Dermis blood vessel endothelial cell (primary cell): ENCODE results near the gene EARS2. TPM values are rescaled to one million over a fixed set of nuclear protein-coding genes. Genes with fewer than 3 reads are reported as not detected.
"Not testable (repeated sequence)": the region's sequence is repeated elsewhere in the genome, so short reads cannot be mapped to it uniquely, and the experiment has no call there.

ENCODE experiments used
- DNase-seq: peaks from one replicate; pipeline ENCODE4 v3.0.0; 2010
- total RNA-seq: library from RNA; depleted of rRNA; stranded (reverse); fragments of >200 nt; gene quantifications from 2 replicates; pipeline ENCODE4 v1.2.3, GENCODE V29; 2014

The EARS2 gene
- total RNA-seq, 1 donor from 2014 or later: 27.4 TPM

DNA sequence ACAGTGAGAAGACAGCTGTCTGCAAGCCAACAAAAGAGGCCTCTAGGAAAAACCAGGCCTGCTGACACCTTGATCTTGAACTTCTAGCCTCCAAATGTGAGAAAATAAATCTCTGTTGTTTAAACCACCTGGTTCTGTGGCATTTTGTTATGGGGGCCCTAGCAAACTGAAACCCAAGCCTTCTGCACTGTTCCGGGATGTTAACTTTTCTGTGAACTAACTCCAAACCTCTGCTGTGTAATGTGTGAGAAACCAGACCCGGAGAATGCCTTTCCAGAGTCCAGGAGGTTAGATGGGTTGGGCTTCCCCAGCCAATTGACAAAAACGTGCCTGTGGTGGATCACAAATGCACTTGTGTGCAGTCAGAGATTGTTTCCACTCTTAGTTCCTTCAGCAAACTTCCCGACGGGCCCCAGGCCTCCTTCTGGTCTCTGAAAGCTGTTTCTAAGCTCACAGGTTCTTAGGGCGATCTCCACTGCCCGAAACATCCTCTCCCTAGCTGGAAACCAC lies 33.2 kb downstream of the EARS2 start:
- DNase-seq: no peak

DNA sequence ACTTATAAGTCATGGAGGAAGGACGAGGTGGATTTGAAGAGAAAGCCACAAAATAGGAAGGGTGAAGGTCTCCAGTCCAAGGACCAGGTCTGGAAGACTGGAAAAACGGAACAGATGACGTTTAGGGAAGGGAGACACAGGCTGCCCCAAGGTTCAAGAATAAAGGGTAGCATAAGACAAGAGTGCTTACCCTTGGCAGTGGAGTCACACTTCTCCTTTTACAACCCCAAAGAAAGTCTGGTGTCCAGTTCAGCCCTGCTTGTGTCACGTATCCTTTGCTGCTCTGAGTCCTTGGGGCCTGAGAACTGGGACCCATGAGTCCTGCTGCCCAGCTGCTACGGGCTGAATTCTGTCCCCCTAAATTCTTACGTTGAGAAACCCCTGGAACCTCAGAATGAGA lies 33.8 kb downstream of the EARS2 start:
- no peak for DNase-seq

GRCh38 chr16:23521965-23522364 lies 35.2 kb downstream of the EARS2 start:
- DNase-seq: no peak

DNA sequence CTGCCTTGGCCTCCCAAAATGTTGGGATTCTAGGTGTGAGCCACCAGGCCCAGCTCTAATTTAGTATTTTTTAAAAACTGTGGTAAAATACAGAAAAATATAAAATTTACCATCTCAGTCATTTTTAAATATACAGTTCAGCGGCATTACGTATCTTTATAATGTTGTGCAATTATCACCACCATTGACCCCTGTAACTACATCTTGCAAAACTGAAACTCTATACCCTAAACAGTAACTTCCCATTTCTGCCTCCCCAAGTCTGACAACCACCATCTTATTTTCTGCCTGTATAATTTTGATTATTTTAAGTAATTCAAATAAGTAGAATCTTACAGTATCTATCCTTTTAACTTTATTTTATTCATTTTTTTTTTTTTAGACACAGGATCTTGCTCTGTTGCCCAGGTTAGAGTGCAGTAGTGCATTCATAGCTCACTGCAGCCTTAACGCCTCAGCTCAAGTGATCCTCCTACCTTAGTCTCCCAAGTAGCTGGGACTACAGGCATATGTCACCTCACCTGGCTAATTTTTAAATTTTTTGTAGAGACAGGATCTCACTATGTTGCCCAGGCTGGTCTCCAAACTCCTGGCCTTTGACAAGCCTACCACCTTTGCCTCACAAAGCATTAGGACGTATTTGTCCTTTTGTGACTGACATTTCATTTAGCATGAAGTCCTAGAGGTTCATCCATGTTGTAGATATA lies 36.0 kb downstream of the EARS2 start:
- no peak for DNase-seq

DNA sequence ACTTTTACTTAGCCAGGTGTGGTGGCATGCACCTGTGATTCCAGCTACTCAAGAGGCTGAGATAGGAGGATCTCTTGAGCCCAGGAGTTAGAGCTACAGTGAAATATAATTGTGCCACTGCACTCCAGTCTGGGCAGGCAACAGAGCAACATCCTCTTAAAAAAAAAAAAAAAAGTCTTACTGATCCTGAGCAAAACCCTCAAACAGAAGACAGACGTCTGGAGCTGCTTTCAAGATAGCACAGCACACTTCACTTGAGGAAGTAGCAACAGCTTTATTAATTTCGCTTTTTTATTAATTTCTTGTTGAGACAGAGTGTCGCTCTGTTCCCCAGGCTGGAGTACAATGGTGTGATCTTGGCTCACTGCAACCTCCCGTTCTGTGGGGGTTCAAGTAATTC lies 36.6 kb downstream of the EARS2 start:
- no peak for DNase-seq

DNA sequence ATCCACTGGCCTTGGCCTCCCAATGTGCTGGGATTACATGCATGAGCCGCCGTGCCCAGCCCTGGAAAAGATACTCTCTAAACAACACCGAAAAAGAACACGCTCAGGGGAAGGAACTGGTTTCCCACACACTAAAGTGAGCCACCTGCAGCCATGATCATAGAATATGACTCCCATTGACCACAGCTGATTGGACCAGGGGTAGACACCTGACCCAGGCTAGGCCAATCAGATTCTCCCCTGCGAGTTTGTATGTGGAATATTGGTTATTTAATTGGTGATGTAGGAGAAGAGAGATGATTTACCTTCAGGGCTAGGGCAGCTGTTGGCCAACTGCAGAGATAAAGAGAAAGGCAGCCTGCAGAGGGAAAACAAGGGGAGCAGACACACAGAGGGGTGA lies 37.9 kb downstream of the EARS2 start:
- DNase-seq: peak; percentile 6

- peak; percentile 74 for DNase-seq
Observed at GRCh38 chr16:23518435-23518891, 38.7 kb downstream of the EARS2 start.

- DNase-seq: no peak
Observed at GRCh38 chr16:23516366-23517137, 40.6 kb downstream of the EARS2 start.

DNA sequence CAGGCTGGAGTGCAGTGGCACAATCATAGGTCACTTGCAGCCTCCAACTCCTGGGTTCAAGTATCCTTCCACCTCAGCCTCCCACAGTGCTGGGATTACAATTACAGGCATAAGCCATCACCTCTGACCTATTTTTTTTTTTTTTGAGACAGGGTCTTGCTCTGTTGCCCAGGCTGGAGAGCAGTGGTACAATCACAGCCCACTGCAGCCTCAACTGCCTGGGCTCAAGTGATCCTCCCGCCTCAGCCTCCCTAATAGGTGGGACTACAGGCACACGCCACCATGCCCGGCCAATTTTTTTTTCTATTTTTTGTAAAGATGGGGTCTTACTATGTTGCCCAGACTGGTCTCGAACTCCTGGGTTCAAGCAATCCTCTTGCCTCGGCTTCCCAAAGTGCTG lies 41.3 kb downstream of the EARS2 start:
- no peak for DNase-seq

DNA sequence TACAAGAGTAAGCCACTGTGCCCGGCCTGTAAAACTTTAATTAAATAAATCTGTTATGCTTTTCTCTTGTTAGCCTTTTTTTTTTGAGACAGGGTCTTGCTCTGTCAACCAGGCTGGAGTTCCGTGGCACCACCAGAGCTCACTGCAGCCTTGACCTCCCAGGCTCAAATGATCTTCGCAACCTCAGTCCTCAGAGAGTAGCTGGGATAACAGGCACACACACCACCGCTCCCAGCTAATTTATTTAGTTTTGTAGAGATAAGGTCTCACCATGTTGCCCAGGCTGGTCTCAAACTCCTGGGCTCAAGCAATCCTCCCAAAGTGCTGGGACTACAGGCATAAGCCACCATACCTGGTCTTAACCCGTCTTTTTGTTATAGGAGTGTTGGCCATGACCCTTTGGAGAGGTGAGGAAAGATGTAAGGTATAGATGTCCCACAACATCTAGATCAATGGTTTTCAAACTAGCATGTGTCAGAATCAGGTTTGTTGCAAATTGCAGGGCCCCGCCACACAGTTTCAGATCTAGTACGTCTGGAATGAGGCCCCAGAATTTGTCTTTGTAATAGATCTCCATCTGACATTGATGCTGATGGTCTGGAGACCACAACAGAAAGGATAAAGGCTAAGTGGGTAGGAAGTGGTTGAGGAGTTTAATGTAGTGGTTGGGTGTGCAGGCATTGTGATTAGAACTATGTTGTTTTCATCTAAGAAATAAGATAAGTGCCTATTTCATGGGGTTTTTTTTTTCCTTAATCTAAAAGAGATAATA lies 42.6 kb downstream of the EARS2 start:
- no peak for DNase-seq

DNA sequence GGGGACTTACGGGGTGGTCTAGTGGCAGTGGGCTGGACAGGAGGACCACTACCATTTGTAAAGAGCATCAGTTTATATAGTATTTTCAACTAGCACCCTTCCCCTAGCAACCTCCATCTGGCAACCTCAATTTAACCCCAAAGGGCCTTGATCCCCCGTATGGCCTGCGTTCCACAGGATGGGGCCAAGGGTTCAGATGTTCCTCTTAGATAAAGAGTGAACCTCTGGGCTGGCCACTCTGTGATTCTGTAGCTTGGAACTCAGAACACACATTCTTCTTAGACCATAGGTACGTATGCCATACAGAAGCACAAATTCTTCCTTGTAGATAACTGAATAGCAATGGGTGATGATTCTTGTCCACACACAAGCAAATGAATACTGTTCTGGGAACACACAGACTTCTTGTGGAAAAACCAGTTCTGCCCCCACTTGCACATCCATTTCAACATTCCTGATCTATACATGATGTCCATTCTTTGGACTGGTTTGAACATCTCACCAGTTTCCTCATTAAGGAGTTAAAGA lies 44.9 kb downstream of the EARS2 start:
- DNase-seq: no peak

DNA sequence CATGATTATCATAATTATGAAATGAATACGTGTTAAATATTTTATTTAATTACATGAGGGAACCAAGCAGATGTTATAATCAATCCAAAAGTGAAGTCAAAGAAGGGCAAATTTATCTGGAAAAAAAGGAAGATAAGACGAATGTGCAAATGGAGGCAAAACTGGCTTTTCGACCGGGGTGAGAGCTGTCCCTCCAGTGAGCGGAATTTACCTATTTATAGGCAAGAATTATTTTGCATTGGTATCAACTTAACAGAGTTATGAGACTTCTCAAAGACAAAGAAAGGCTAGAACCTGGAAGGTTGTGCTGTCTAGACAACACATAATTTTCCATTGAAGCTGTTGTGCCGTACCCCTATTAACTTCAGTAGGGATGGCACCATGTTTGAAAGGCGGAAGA lies 45.4 kb downstream of the EARS2 start:
- no peak for DNase-seq

- DNase-seq: not testable (repeated sequence)
Observed at GRCh38 chr16:23510915-23511270, 46.3 kb downstream of the EARS2 start.

GRCh38 chr16:23510164-23510914 lies 46.8 kb downstream of the EARS2 start, which contains the start of gene GGA2:
TSS of gene GGA2 (minus strand) at chr16:23510494. CDS start at chr16:23510411, 83 bp downstream.
- DNase-seq: peak; percentile 88

GRCh38 chr16:23509782-23510163 lies 47.4 kb downstream of the EARS2 start:
- DNase-seq: peak; percentile 49

DNA sequence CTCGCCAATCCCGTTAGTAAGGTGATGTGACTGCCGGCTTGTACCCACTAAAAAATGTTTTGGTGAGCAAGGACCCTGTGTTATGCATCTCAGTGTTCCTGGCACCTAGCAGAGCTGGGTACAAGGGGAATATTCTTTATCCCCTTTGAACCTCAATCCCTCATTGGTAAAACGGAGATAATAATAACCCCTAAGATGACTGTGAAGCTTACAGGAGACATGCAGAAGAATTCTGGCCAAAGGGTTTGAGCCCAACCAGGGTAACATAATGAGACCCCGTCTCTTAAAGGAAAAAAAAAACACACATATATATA lies 47.8 kb downstream of the EARS2 start:
- no peak for DNase-seq

GRCh38 chr16:23508589-23509440 lies 48.3 kb downstream of the EARS2 start:
- peak; percentile 29 for DNase-seq

DNA sequence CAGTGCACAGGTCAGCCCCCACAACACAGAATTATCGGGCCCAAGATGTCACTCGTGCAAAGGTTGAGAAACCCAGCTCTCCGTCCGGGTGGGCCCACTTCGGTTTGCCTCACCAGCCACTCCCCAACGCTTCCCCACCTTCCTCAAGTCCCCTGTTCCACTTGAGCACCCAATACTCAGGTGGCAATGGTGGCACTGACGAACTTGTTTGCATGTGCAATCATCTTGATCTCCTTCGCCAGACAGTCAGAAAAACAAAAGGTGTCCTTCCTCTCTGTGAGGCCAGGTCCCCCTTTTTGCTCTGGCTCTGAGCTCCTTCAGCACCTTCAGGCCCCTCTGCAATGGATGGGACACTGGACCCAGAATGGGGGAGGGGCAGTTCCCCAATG lies 50.5 kb downstream of the EARS2 start:
- no peak for DNase-seq

GRCh38 chr16:23505671-23506605 lies 51.2 kb downstream of the EARS2 start:
- peak; percentile 22 for DNase-seq

DNA sequence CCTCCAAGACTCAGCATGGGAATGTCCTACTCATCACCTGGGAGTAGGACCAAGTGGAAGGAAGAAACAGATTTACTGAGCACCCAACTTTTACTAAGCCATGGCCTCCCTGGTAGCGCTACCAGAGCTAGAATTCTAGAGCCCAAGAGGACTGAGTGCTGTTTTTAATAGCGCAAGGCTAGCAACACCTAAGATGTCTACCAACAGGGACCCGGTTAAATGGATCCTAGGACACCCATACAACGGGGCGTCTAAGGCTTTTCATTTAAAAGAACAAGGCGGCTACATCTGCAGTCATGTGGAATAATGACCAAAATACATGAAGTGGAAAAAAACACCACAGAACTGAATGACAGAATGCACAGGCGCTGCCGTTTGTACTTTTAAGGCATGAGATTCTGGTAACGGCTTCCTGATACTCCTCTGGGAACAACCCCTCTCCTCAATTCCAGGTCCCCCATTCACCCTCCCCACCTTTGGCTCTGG lies 51.9 kb downstream of the EARS2 start:
- DNase-seq: no peak
